Spleen (tissue), 7 donors: Measurements from ENCODE around the gene FOXL2NB.

ENCODE experiments used
- POLR2AphosphoS5 ChIP-seq, 3 donors: sonication (generic); formaldehyde crosslinking; IDR thresholded peaks; one replicate each; pipeline ENCODE4 v1.5.1; 2017; ENCODE audit warnings: antibody characterized with exemption in 3 of 3
- TF ChIP-seq, protein P1 (sequence below), 11 experiments: fragments of 200-600 bp in 7 of 11; fragments of 450-650 bp in 4 of 11; sonication (generic) in 4 of 11; IDR thresholded peaks in 8 of 11; conservative IDR thresholded peaks in 3 of 11; 1 replicate in 7 of 11; 2 replicates in 4 of 11; pipeline versions ENCODE4 v1.4.0 to v1.8.0; 2016 to 2021; ENCODE audit warnings: antibody characterized with exemption in 11 of 11, inconsistent platforms in 4 of 11, mild to moderate bottlenecking in 1 of 11
- donor health status: DM: no; HTN: no; CAD: no; lungs with moderate emphysema.
- donor health status: DM: no; HTN: no; CAD: no.
- donor health status: DM: no; HTN: no; CAD: no.

DNA sequence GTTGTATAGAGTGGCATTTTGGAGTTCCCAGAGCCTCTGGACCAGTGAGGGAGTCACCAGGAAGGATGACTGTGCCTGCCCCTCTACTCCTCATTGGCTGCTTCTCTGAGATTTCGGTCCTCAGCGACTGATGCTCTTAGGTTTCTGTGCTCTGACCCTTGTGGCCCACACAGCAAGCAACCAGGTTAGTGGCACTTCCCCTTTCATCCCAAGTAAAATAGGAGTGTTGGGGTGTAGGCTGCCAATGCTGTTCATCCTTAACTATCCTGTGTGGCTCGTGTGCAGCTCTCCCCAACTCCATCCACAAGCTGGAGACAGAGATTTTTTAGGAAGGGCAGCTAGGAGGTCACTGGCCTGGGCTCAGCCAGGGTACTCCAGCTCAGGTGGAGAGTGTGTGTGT lies 37.8 kb downstream of the FOXL2NB start:
- TF ChIP-seq, protein P1, sequence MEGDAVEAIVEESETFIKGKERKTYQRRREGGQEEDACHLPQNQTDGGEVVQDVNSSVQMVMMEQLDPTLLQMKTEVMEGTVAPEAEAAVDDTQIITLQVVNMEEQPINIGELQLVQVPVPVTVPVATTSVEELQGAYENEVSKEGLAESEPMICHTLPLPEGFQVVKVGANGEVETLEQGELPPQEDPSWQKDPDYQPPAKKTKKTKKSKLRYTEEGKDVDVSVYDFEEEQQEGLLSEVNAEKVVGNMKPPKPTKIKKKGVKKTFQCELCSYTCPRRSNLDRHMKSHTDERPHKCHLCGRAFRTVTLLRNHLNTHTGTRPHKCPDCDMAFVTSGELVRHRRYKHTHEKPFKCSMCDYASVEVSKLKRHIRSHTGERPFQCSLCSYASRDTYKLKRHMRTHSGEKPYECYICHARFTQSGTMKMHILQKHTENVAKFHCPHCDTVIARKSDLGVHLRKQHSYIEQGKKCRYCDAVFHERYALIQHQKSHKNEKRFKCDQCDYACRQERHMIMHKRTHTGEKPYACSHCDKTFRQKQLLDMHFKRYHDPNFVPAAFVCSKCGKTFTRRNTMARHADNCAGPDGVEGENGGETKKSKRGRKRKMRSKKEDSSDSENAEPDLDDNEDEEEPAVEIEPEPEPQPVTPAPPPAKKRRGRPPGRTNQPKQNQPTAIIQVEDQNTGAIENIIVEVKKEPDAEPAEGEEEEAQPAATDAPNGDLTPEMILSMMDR (IDR thresholded peaks at IDR 0.05 in 8 of 11, conservative IDR thresholded peaks at IDR 0.05 in 3 of 11) = no peak
- TF ChIP-seq POLR2AphosphoS5 (IDR thresholded peaks at IDR 0.05) = no peak
